ENCODE results near the gene UNC93A.
"Not testable (repeated sequence)": the region's sequence is repeated elsewhere in the genome, so short reads cannot be mapped to it uniquely, and the experiment has no call there.

DNA sequence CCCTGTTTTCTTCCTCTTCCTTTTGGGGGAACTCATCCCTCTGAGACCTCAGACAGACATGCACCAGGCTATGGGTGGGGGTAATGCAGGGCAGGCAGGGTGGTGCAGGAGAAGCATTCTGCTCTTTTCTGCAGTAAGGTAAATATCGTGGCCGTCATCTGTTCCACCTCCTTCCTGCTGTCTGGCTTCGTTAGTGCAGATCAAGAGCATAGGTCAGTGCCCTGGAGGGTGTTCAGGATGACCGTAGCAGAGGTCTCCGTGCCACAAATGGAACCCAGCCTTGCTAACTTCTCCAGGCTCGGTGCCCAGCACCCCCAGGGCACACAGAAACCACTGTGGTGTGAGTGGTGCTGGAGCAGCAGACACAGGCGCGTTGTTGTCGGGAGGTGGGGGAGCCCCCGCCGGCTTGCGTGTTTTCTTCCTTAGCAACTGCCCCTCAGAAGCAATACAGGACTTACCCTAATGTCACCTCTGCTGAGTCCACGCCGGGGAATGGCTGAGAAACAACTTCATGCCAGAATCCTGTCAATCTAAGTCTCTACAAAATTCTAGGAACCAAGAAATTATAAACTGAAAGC is 42.1 kb upstream of the UNC93A start:
- TF ChIP-seq, protein P1, sequence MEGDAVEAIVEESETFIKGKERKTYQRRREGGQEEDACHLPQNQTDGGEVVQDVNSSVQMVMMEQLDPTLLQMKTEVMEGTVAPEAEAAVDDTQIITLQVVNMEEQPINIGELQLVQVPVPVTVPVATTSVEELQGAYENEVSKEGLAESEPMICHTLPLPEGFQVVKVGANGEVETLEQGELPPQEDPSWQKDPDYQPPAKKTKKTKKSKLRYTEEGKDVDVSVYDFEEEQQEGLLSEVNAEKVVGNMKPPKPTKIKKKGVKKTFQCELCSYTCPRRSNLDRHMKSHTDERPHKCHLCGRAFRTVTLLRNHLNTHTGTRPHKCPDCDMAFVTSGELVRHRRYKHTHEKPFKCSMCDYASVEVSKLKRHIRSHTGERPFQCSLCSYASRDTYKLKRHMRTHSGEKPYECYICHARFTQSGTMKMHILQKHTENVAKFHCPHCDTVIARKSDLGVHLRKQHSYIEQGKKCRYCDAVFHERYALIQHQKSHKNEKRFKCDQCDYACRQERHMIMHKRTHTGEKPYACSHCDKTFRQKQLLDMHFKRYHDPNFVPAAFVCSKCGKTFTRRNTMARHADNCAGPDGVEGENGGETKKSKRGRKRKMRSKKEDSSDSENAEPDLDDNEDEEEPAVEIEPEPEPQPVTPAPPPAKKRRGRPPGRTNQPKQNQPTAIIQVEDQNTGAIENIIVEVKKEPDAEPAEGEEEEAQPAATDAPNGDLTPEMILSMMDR (IDR thresholded peaks at IDR 0.05) = not testable (repeated sequence)
- not testable (repeated sequence) for TF ChIP-seq EZH2 (IDR thresholded peaks at IDR 0.05; ENCODE audit: borderline replicate concordance, insufficient read depth, low read depth, low read length, poor library complexity, severe bottlenecking)

Measured in B cell (primary cell).